ENCODE results near the gene CAPN9. TPM values are rescaled to one million over a fixed set of nuclear protein-coding genes. Genes with fewer than 3 reads are reported as not detected.
A peak's percentile ranks its signal among the peaks of the same experiment; 100 is the strongest.

The CAPN9 gene
- total RNA-seq, 4 donors from 2014 or later, result not detected

DNA sequence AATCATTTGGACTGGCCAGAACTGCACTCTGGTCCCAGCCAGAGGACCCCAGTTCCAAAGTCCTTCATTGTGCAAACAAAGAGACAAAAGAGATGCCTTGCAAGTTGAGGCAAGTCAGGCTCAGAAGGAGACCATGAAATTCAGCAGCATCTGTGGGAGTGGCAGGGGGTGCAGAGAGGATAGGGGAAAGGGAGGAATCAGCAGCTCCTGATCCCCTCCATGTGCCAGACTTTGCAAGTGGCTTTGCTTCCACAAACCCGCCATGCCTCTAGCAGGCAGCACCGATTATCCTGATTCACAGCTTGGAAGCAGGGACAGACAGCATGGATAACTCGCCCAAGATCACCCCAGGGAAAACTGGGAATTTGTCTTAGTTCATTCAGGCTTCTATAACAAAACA, 2.1 kb upstream of the CAPN9 start:
- WGBS, 2 donors, result 72 to 88% methylated on average over 3 of the region's 3 CpGs
- intact Hi-C loops (cut with DNase I), result no loop called here
- no peaks in the 10 kb centered on the region for H3K36me3 ChIP-seq

GRCh38 chr1:230746617-230747016, 571 bp upstream of the CAPN9 start:
- TF ChIP-seq, protein P1, sequence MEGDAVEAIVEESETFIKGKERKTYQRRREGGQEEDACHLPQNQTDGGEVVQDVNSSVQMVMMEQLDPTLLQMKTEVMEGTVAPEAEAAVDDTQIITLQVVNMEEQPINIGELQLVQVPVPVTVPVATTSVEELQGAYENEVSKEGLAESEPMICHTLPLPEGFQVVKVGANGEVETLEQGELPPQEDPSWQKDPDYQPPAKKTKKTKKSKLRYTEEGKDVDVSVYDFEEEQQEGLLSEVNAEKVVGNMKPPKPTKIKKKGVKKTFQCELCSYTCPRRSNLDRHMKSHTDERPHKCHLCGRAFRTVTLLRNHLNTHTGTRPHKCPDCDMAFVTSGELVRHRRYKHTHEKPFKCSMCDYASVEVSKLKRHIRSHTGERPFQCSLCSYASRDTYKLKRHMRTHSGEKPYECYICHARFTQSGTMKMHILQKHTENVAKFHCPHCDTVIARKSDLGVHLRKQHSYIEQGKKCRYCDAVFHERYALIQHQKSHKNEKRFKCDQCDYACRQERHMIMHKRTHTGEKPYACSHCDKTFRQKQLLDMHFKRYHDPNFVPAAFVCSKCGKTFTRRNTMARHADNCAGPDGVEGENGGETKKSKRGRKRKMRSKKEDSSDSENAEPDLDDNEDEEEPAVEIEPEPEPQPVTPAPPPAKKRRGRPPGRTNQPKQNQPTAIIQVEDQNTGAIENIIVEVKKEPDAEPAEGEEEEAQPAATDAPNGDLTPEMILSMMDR (IDR thresholded peaks at IDR 0.05), result no peak
- TF ChIP-seq POLR2A (IDR thresholded peaks at IDR 0.05), result no peak
- 93 to 95% methylated on average over 4 of the region's 4 CpGs for WGBS, 2 donors
- no peak for DNase-seq
- Histone ChIP-seq H3K4me1 (peaks cover 5 to 12% of the 10 kb centered on the region in 2 donors), H3K27me3 (no peaks in the 10 kb centered on the region), H3K27ac (no peak overlapping the region), H3K9me3 (no peaks in the 10 kb centered on the region), H3K36me3 (no peaks in the 10 kb centered on the region), H3K4me3 (replicated peaks in 1 of 3) (no peak overlapping the region)
- intact Hi-C loops (cut with DNase I), result no loop called here

More for the DNA sequence above, 2.1 kb upstream of the CAPN9 start:
- Histone ChIP-seq H3K27ac (no peak overlapping the region), H3K27me3 (no peaks in the 10 kb centered on the region), H3K4me1 (peaks cover 0 to 3% of the 10 kb centered on the region in 2 donors), H3K9me3 (no peaks in the 10 kb centered on the region), H3K4me3 (replicated peaks in 1 of 3) (no peak overlapping the region)
- TF ChIP-seq, protein P1 (IDR thresholded peaks at IDR 0.05), result no peak
- TF ChIP-seq POLR2A (IDR thresholded peaks at IDR 0.05), result no peak
- no peak for DNase-seq

- H3K27ac ChIP-seq, result no peak overlapping the region
- H3K27me3 ChIP-seq, result no peaks in the 10 kb centered on the region
- DNase-seq, result no peak
- TF ChIP-seq POLR2A (IDR thresholded peaks at IDR 0.05), result no peak
- TF ChIP-seq, protein P1 (IDR thresholded peaks at IDR 0.05), result no peak
- H3K4me1 ChIP-seq, result peaks cover 16 to 28% of the 10 kb centered on the region in 2 donors
- intact Hi-C loops (cut with DNase I), result no loop called here
- no peaks in the 10 kb centered on the region for H3K36me3 ChIP-seq
- no peak overlapping the region for H3K4me3 ChIP-seq (replicated peaks in 1 of 3)
- H3K9me3 ChIP-seq, result no peaks in the 10 kb centered on the region
- WGBS, 2 donors, result 81 to 86% methylated on average over 7 to 15 of the region's 16 CpGs
Measured at GRCh38 chr1:230747890-230748800, 957 bp downstream of the CAPN9 start.

- intact Hi-C loops (cut with DNase I), result no loop called here
- no peaks in the 10 kb centered on the region for H3K9me3 ChIP-seq
- TF ChIP-seq, protein P1 (IDR thresholded peaks at IDR 0.05), result no peak
- TF ChIP-seq POLR2A (IDR thresholded peaks at IDR 0.05), result no peak
- H3K27ac ChIP-seq, result no peak overlapping the region
- no peaks in the 10 kb centered on the region for H3K27me3 ChIP-seq
- H3K4me1 ChIP-seq, result peaks cover 16 to 33% of the 10 kb centered on the region in 2 donors
- WGBS, 2 donors, result 68 to 69% methylated on average over 12 of the region's 12 CpGs
- no peaks in the 10 kb centered on the region for H3K36me3 ChIP-seq
- no peak overlapping the region for H3K4me3 ChIP-seq (replicated peaks in 1 of 3)
- peak in 1 of 2 donors; percentile 29 for DNase-seq
Measured at GRCh38 chr1:230749150-230749549, 2.0 kb downstream of the CAPN9 start.

GRCh38 chr1:230749635-230750034, 2.4 kb downstream of the CAPN9 start:
- Histone ChIP-seq H3K36me3 (no peaks in the 10 kb centered on the region), H3K4me3 (replicated peaks in 1 of 3) (no peak overlapping the region), H3K4me1 (peaks cover 17 to 34% of the 10 kb centered on the region in 2 donors), H3K27ac (no peak overlapping the region), H3K27me3 (no peaks in the 10 kb centered on the region), H3K9me3 (no peaks in the 10 kb centered on the region)
- intact Hi-C loops (cut with DNase I), result no loop called here
- WGBS, 2 donors, result 72 to 74% methylated on average over 3 of the region's 3 CpGs
- TF ChIP-seq POLR2A (IDR thresholded peaks at IDR 0.05), result no peak
- TF ChIP-seq, protein P1 (IDR thresholded peaks at IDR 0.05), result no peak
- DNase-seq, result no peak

Measured in thyroid gland (tissue), 4 donors.